Measurements from ENCODE around the gene SC5D. TPM values are rescaled to one million over a fixed set of nuclear protein-coding genes. Genes with fewer than 3 reads are reported as not detected.
A peak's percentile ranks its signal among the peaks of the same experiment; 100 is the strongest.

Gene SC5D
- total and polyA plus RNA-seq, 11 donors, result 16.9 to 28.9 (median 19.0) TPM

DNA sequence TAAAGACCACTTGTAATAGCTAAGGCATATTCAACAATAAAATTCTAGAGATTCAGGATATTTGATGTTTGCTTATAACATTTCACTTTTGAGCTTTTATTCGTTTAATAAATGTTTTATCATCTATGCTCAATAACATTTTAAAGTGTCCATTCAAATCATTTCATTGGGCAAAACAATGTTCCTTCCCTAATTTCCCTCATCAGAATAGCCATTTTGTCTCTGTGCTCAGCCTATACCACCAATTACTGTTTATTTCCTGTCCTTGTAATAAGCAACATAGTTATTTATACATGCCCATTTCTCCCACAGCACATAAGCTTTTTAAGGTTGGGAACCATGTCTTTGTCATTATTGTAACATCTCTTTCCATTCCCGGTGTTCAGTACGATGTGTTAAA lies 1.3 kb upstream of the SC5D start:
- H3K4me1 ChIP-seq, result peaks cover 0 to 25% (median 9%) of the 10 kb centered on the region in 12 donors
- peak overlapping the region in 1 of 12 donors; percentile 79 for H3K4me3 ChIP-seq
- peaks cover 0 to 3% (median 0%) of the 10 kb centered on the region in 9 donors for H3K36me3 ChIP-seq
- H3K9me3 ChIP-seq, result no peaks in the 10 kb centered on the region
- H3K27ac ChIP-seq, result peak overlapping the region in 1 of 12 donors; percentile 88
- H3K27me3 ChIP-seq, result peaks cover 0 to 4% (median 0%) of the 10 kb centered on the region in 9 donors
- WGBS, 4 donors, result 86 to 92% (median 89%) methylated on average over 3 of the region's 3 CpGs
- DNase-seq (no peak), ATAC-seq (no peak)
- no peak for TF ChIP-seq POLR2A (IDR thresholded peaks at IDR 0.05)
- TF ChIP-seq, protein P1, sequence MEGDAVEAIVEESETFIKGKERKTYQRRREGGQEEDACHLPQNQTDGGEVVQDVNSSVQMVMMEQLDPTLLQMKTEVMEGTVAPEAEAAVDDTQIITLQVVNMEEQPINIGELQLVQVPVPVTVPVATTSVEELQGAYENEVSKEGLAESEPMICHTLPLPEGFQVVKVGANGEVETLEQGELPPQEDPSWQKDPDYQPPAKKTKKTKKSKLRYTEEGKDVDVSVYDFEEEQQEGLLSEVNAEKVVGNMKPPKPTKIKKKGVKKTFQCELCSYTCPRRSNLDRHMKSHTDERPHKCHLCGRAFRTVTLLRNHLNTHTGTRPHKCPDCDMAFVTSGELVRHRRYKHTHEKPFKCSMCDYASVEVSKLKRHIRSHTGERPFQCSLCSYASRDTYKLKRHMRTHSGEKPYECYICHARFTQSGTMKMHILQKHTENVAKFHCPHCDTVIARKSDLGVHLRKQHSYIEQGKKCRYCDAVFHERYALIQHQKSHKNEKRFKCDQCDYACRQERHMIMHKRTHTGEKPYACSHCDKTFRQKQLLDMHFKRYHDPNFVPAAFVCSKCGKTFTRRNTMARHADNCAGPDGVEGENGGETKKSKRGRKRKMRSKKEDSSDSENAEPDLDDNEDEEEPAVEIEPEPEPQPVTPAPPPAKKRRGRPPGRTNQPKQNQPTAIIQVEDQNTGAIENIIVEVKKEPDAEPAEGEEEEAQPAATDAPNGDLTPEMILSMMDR (IDR thresholded peaks at IDR 0.05), result no peak
- intact Hi-C loops (cut with DNase I), result no loop called here

DNA sequence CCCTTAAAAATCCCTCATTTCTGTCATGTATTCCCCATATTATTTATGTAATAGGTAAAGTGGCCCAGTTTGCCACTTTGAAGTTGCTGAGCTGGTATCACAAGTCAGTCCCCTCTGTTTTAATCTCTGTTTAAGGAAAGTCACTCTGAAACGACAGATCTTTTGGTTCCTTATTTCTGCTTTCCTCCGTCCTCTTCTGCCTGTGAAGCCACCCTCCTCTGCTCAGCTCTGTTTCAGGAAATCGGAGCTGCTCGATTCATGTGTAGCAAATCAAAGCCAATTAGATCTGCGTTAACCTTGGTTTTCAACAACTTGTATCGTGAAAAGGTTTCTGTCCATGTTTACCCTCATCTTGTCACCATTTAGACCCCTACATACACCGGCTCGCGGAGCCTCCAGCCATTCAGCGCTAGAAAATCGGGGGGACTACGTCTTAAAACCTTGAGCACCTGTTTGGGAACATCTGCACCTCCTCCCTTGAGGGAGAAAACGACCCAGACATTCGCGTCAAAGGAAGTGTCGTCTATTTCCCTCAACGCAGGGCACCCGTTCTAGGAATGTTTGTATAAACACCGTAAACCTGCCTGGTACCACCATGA lies 576 bp upstream of the SC5D start:
- Histone ChIP-seq H3K4me1 (peaks cover 0 to 25% (median 9%) of the 10 kb centered on the region in 12 donors), H3K27ac (peak overlapping the region; percentile 14 to 91 (median 84)), H3K4me3 (peak overlapping the region; percentile 47 to 91 (median 82)), H3K27me3 (peaks cover 0 to 3% (median 0%) of the 10 kb centered on the region in 9 donors), H3K9me3 (no peaks in the 10 kb centered on the region), H3K36me3 (peaks cover 0 to 4% (median 0%) of the 10 kb centered on the region in 9 donors)
- 1 to 2% (median 1%) methylated on average over 19 of the region's 19 CpGs for WGBS, 4 donors
- intact Hi-C loops (cut with DNase I), result no loop called here
- TF ChIP-seq, protein P1 (IDR thresholded peaks at IDR 0.05), result no peak
- no peak for TF ChIP-seq POLR2A (IDR thresholded peaks at IDR 0.05)
- ATAC-seq (peak in 3 of 4 donors; percentile 2 to 14 (median 9)), DNase-seq (no peak)

DNA sequence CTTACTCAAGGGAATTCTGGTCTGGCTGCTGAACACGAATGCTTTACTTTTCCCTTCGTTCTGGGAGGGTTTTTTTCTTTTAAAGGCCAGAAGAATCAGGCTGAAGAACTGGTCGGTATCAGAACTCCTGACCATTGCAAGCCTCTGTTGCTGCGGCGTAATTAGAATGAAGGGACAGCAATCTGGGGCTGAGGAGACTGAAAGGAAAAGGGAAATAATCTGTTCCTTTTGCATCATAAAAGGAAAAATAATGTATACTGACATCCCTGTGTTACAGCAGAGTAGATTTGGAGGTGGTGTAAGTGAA lies 670 bp downstream of the SC5D start:
- no peaks in the 10 kb centered on the region for H3K27me3 ChIP-seq
- H3K27ac ChIP-seq, result peak overlapping the region in 11 of 12 donors; percentile 72 to 91 (median 85)
- TF ChIP-seq, protein P1 (IDR thresholded peaks at IDR 0.05), result no peak
- TF ChIP-seq POLR2A (IDR thresholded peaks at IDR 0.05), result no peak
- peaks cover 0 to 25% (median 9%) of the 10 kb centered on the region in 12 donors for H3K4me1 ChIP-seq
- intact Hi-C loops (cut with DNase I), result no loop called here
- peak overlapping the region; percentile 47 to 91 (median 82) for H3K4me3 ChIP-seq
- DNase-seq (no peak), ATAC-seq (no peak)
- H3K9me3 ChIP-seq, result no peaks in the 10 kb centered on the region
- H3K36me3 ChIP-seq, result peaks cover 0 to 4% (median 0%) of the 10 kb centered on the region in 9 donors
- 0 to 3% (median 1%) methylated on average over 5 of the region's 5 CpGs for WGBS, 4 donors

DNA sequence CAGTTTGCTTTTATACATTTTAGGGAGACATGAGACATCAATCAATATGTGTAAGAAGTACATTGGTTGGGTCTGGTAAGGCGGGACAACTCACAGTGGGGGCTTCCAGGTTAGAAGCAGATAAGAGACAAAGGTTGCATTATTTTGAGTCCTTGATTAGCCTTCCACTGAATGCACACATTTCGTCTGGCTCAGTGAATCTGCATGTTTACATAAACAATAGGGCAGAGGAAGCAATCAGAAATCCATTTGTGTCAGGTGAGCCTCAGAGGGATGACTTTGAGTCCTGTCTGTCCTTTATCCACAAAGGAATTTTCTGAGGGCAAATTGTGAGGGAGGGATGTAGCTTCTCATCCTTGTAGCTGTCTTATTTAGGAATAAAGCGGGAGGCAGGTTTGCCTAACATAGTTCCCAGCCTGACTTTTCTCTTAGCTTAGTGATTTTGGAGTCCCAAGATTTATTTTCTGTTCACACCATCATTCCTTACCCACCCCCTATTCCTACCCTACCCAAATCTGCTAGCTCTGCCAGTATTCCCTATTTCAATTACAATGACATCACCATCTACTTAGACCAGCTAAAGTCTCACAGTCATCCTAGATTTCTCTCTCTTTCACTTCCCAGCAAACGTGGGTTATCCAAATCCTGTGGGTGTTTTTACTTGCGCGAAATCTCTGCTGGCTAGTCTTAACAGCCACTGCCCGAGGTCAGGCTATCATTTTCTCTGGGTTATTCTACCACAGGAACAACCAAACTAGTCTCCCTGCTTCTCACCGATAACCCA lies 2.9 kb downstream of the SC5D start:
- Histone ChIP-seq H3K4me1 (peaks cover 0 to 30% (median 13%) of the 10 kb centered on the region in 12 donors), H3K27me3 (no peaks in the 10 kb centered on the region), H3K4me3 (no peak overlapping the region), H3K9me3 (no peaks in the 10 kb centered on the region), H3K36me3 (peaks cover 0 to 4% (median 0%) of the 10 kb centered on the region in 9 donors), H3K27ac (no peak overlapping the region)
- no peak for TF ChIP-seq POLR2A (IDR thresholded peaks at IDR 0.05)
- TF ChIP-seq, protein P1 (IDR thresholded peaks at IDR 0.05), result no peak
- intact Hi-C loops (cut with DNase I), result no loop called here
- no peak for ATAC-seq
- DNase-seq, result no peak
- 89 to 92% (median 90%) methylated on average over 8 of the region's 8 CpGs for WGBS, 4 donors

All from heart left ventricle (tissue), 16 donors.